ENCODE data around the gene METTL25B.

The METTL25B gene

DNA sequence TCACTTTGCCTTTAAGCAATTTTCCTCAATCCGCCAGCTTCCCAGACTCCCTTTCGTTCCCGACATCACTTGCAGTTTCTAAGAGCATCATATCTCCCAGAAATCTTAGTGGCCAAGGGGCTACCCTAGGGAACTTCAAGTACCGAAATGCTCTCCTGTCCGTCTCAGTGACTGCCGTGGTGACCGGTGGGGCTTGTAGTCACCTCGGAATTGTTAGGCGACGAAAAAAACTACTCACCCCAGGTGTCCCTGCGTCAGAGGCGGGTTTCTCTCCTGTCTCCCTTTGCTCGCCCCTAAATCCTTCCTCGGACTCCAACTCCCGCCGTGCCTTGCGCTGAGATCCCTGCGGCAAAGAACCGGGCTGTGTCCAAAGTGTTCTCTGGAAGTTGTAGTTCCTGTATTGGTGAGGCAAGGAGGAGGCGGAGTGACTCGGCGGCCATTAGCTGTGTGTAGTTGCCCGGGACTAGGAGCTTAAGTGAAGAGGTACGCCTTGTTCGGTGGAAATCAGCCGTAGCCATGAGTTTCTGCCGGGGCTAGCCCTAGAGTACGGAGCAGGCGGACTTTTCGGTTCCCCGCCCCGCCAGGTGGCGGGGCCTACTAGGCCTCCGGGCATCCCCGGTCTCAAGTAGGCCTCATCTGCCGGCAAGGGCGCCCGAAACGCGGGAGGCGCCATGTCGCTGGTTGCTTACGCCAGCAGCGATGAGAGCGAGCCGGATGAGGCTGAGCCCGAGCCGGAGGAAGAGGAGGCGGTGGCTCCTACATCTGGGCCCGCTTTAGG lies 39.0 kb downstream of the METTL25B start, which contains the start of gene PRCC:
Gene PRCC, plus strand, starts transcription at position 435 of the 778 bp plus-strand sequence. Its CDS starts 237 bp downstream, at position 672.
- Histone ChIP-seq H3K36me3 (no peaks in the 10 kb centered on the region), H3K27ac (peak within 1 kb of the TSS; percentile 92), H3K4me3 (ENCODE audit: low read depth in 1 of 2, low read length in 1 of 2) (peak within 1 kb of the TSS; percentile 84 to 89), H3K9me3 (no peaks in the 10 kb centered on the region), H3K4me1 (ENCODE audit: control insufficient read depth in 1 of 2, insufficient read depth in 1 of 2, low read depth in 1 of 2, low read length in 1 of 2) (peaks cover 33% of the 10 kb centered on the region in 2 experiments), H3K27me3 (no peaks in the 10 kb centered on the region)
- TF ChIP-seq, protein P1, sequence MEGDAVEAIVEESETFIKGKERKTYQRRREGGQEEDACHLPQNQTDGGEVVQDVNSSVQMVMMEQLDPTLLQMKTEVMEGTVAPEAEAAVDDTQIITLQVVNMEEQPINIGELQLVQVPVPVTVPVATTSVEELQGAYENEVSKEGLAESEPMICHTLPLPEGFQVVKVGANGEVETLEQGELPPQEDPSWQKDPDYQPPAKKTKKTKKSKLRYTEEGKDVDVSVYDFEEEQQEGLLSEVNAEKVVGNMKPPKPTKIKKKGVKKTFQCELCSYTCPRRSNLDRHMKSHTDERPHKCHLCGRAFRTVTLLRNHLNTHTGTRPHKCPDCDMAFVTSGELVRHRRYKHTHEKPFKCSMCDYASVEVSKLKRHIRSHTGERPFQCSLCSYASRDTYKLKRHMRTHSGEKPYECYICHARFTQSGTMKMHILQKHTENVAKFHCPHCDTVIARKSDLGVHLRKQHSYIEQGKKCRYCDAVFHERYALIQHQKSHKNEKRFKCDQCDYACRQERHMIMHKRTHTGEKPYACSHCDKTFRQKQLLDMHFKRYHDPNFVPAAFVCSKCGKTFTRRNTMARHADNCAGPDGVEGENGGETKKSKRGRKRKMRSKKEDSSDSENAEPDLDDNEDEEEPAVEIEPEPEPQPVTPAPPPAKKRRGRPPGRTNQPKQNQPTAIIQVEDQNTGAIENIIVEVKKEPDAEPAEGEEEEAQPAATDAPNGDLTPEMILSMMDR (IDR thresholded peaks at IDR 0.05), result no peak

DNA sequence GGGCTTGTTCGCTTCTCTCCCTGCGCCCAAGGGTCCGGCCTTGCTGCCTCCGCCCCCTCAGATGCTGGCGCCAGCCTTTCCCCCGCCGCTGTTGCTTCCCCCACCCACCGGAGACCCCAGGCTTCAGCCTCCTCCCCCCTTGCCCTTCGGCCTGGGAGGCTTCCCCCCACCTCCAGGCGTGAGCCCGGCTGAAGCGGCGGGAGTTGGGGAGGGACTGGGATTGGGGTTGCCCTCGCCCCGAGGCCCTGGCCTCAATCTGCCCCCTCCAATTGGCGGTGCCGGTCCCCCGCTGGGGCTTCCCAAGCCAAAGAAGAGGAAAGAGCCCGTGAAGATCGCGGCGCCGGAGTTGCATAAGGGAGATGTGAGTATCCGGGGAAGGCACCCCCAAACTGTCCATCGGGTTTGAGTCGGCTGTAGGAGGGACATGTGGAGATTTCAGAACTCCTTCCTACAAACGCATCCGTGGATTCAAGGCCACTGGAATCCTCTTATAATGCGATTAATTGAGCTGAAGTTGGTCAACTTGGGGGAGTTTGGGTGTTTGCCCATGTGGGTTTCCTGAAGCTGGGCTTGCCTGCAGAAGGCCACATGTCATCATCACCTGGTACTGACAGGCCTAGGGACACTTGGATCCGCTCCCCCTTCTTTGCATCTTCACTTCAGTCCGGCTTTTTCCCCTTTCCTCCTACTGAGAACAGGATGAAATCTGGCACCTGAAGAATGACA lies 39.8 kb downstream of the METTL25B start:
- Histone ChIP-seq H3K4me1 (ENCODE audit: control insufficient read depth in 1 of 2, insufficient read depth in 1 of 2, low read depth in 1 of 2, low read length in 1 of 2) (peaks cover 33% of the 10 kb centered on the region in 2 experiments), H3K27me3 (no peaks in the 10 kb centered on the region), H3K27ac (peak overlapping the region; percentile 92), H3K36me3 (no peaks in the 10 kb centered on the region), H3K9me3 (no peaks in the 10 kb centered on the region), H3K4me3 (ENCODE audit: low read depth in 1 of 2, low read length in 1 of 2) (peak overlapping the region; percentile 84 to 89)
- TF ChIP-seq, protein P1 (IDR thresholded peaks at IDR 0.05), result no peak

DNA sequence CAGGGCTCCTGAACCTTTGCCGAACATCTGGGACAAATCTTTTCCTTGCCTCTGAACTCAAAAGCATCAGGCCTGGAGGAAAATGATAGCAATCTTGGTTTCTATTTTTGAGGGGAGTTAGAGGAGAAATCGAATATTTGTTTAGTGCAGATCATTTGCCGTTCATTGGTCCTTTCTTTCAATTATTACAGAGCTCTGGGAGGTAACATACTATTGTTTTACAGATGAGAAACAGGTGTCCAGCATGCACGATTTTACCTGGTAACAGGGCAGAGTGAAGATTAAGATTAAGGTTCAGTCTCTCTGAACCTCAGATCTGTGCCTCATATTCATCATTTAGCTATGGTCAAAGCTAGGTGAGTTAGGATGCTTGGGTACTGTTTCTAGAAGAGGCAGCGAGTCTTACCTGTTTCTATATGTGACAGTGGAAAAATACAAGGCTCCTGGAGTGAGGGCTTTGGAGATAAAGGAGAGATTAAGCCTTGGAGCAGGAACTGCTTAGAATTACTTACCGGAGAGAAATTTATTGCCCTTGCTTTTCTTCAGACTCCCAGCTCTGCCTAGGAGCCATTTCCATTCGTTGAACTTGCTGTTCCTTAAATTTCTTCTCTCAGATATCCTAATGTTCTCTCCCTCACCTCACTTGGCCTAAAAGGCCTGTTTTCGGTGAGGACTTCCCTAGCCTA lies 40.5 kb downstream of the METTL25B start:
- Histone ChIP-seq H3K27me3 (no peaks in the 10 kb centered on the region), H3K27ac (peak overlapping the region; percentile 92), H3K9me3 (no peaks in the 10 kb centered on the region), H3K36me3 (no peaks in the 10 kb centered on the region), H3K4me3 (ENCODE audit: low read depth in 1 of 2, low read length in 1 of 2) (peak overlapping the region; percentile 84 to 89), H3K4me1 (ENCODE audit: control insufficient read depth in 1 of 2, insufficient read depth in 1 of 2, low read depth in 1 of 2, low read length in 1 of 2) (peaks cover 33% of the 10 kb centered on the region in 2 experiments)
- TF ChIP-seq, protein P1 (IDR thresholded peaks at IDR 0.05), result no peak

DNA sequence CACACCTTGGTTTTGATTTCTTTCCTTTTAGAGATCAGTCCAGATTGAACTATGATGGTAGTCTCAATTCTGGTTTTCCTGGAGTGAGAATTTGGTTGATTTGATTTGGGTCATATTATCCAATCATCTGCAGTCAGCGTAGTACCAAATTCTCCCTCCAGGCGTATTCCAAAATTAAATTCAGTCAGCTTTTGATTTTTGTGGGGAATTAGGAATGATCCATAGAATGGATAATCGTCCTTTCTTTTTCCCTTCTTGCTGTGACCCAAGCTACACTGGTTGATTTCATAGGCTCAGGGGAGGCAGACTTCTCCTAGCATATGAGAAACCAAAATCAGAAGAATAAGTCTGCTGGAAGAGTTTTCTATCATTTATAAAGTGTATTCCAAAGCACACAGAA lies 44.0 kb downstream of the METTL25B start:
- no peak overlapping the region for H3K4me3 ChIP-seq (ENCODE audit: low read depth in 1 of 2, low read length in 1 of 2)
- H3K4me1 ChIP-seq (ENCODE audit: control insufficient read depth in 1 of 2, insufficient read depth in 1 of 2, low read depth in 1 of 2, low read length in 1 of 2), result peaks cover 17% of the 10 kb centered on the region in 2 experiments
- TF ChIP-seq, protein P1 (IDR thresholded peaks at IDR 0.05), result no peak
- H3K36me3 ChIP-seq, result no peaks in the 10 kb centered on the region
- no peaks in the 10 kb centered on the region for H3K9me3 ChIP-seq
- H3K27ac ChIP-seq, result no peak overlapping the region
- H3K27me3 ChIP-seq, result no peaks in the 10 kb centered on the region

DNA sequence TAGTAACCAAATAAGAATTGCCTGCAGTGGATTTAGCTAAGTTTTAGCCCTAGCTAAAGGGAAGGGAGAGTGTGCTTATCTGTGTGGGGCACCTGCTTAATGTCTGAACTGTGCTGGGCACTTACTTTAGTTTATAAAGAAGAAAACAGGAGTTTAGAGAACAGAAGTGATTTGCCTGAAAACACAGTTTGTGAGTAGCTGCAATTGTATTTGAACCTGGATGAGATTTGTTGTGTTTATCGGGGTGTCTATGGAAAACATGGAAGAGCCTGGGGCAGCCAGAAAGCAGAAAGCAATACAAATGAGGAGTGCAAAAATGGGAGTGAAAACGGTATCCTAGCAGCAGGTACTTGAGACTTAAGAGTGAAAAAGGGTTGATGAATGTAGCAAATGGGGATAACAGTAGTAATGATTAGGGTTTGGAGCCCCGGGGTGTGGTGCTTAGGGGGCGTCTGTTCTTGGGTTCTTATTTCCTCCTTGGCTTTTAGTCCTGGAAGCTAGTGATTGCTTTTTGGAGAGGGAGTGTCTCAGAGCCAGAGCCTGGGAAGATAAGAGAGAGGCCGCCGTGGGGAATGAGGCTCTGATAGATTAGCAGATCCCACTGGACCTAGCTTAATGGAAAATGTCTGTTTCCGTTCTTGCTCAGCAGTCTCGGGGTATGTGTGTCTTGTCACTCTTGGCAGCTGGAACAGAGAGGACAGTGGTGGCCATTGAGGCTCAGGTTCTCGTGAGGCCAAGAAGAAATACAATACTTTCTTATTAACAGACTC lies 44.6 kb downstream of the METTL25B start:
- TF ChIP-seq, protein P1 (IDR thresholded peaks at IDR 0.05), result no peak
- H3K27me3 ChIP-seq, result no peaks in the 10 kb centered on the region
- no peak overlapping the region for H3K4me3 ChIP-seq (ENCODE audit: low read depth in 1 of 2, low read length in 1 of 2)
- H3K27ac ChIP-seq, result no peak overlapping the region
- no peaks in the 10 kb centered on the region for H3K36me3 ChIP-seq
- no peaks in the 10 kb centered on the region for H3K9me3 ChIP-seq
- peaks cover 14% of the 10 kb centered on the region in 2 experiments for H3K4me1 ChIP-seq (ENCODE audit: control insufficient read depth in 1 of 2, insufficient read depth in 1 of 2, low read depth in 1 of 2, low read length in 1 of 2)
